ENCODE data around the gene ATP11A. TPM values are rescaled to one million over a fixed set of nuclear protein-coding genes. Genes with fewer than 3 reads are reported as not detected.

Gene ATP11A
- total and polyA plus RNA-seq, 2 experiments from 2014 or later, result 28.7 to 30.8 TPM

DNA sequence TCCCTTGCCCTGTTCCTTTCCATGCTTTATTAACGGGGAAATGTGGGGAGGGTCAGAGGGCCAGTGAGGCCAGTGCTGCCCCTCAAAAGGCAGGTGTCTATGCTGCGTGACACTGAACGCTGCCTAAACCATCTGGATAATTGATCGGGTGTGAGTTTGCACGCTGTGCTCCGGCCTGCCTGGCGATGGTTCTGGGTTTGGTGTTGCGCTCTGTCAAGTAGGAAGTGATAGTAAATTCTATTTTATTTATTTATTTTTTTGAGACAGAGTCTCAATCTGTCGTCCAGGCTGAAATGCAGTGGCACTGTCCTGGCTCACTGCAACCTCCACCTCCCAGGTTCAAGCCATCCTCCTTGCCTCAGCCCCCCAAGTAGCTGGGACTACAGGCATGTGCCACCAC, 86.5 kb downstream of the ATP11A start:
- Histone ChIP-seq H4K20me1 (ENCODE audit: insufficient read depth, poor library complexity, severe bottlenecking) (peaks cover 4% of the 10 kb centered on the region), H3K4me3 (no peak overlapping the region), H3K36me3 (replicated peaks; ENCODE audit: insufficient read depth, low read depth) (no peaks in the 10 kb centered on the region), H2AFZ (no peak overlapping the region), H3K9me2 (replicated peaks; ENCODE audit: insufficient read depth) (no peaks in the 10 kb centered on the region), H3K9me3 (ENCODE audit: low read depth) (no peaks in the 10 kb centered on the region), H3K79me2 (peaks cover 76% of the 10 kb centered on the region), H3K27ac (no peak overlapping the region), H3K4me2 (no peak overlapping the region), H3K27me3 (no peaks in the 10 kb centered on the region), H3K4me1 (ENCODE audit: insufficient read depth) (peaks cover under 1% of the 10 kb centered on the region)
- 98% methylated on average over 9 of the region's 9 CpGs for WGBS (ENCODE audit: low lambda C conversion rate, missing lambda C conversion rate)
- no peak for DNase-seq (ENCODE audit: low spot score)
- no peak for TF ChIP-seq EZH2phosphoT487 (IDR thresholded peaks at IDR 0.05; ENCODE audit: low read depth, severe bottlenecking, unreplicated experiment)
- TF ChIP-seq, protein P1, sequence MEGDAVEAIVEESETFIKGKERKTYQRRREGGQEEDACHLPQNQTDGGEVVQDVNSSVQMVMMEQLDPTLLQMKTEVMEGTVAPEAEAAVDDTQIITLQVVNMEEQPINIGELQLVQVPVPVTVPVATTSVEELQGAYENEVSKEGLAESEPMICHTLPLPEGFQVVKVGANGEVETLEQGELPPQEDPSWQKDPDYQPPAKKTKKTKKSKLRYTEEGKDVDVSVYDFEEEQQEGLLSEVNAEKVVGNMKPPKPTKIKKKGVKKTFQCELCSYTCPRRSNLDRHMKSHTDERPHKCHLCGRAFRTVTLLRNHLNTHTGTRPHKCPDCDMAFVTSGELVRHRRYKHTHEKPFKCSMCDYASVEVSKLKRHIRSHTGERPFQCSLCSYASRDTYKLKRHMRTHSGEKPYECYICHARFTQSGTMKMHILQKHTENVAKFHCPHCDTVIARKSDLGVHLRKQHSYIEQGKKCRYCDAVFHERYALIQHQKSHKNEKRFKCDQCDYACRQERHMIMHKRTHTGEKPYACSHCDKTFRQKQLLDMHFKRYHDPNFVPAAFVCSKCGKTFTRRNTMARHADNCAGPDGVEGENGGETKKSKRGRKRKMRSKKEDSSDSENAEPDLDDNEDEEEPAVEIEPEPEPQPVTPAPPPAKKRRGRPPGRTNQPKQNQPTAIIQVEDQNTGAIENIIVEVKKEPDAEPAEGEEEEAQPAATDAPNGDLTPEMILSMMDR (IDR thresholded peaks at IDR 0.05; ENCODE audit: poor library complexity), result no peak

DNA sequence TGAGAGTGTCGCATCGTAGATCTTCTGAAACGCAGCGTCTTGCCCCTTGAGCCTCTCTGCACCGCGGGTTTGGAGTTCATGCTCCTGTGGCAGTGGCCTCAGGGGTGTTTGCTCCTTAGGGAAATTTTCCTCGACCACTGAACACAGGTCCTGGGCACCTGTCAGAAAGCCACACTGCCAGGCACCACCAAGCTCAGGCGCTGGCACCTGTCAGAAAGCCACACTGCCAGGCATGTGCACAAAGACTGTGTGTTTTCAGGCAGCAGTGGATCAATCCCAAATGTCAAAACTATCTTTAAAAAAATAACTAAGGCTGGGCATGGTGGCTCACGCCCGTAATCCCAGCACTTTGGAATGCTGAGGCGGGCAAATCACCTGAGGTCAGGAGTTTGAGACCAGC, 87.1 kb downstream of the ATP11A start:
- H3K9me3 ChIP-seq (ENCODE audit: low read depth), result no peaks in the 10 kb centered on the region
- no peak overlapping the region for H3K27ac ChIP-seq
- peaks cover 4% of the 10 kb centered on the region for H4K20me1 ChIP-seq (ENCODE audit: insufficient read depth, poor library complexity, severe bottlenecking)
- WGBS (ENCODE audit: low lambda C conversion rate, missing lambda C conversion rate), result 95% methylated on average over 11 of the region's 11 CpGs
- no peak overlapping the region for H3K4me3 ChIP-seq
- H3K36me3 ChIP-seq (replicated peaks; ENCODE audit: insufficient read depth, low read depth), result no peaks in the 10 kb centered on the region
- no peaks in the 10 kb centered on the region for H3K27me3 ChIP-seq
- DNase-seq (ENCODE audit: low spot score), result no peak
- H3K79me2 ChIP-seq, result peaks cover 79% of the 10 kb centered on the region
- no peaks in the 10 kb centered on the region for H3K9me2 ChIP-seq (replicated peaks; ENCODE audit: insufficient read depth)
- TF ChIP-seq EZH2phosphoT487 (IDR thresholded peaks at IDR 0.05; ENCODE audit: low read depth, severe bottlenecking, unreplicated experiment) (no peak), EZH2 (IDR thresholded peaks at IDR 0.05; ENCODE audit: borderline replicate concordance) (no peak)
- TF ChIP-seq, protein P1 (IDR thresholded peaks at IDR 0.05; ENCODE audit: poor library complexity), result no peak
- no peak overlapping the region for H2AFZ ChIP-seq
- peaks cover 1% of the 10 kb centered on the region for H3K4me1 ChIP-seq (ENCODE audit: insufficient read depth)
- H3K4me2 ChIP-seq, result no peak overlapping the region

DNA sequence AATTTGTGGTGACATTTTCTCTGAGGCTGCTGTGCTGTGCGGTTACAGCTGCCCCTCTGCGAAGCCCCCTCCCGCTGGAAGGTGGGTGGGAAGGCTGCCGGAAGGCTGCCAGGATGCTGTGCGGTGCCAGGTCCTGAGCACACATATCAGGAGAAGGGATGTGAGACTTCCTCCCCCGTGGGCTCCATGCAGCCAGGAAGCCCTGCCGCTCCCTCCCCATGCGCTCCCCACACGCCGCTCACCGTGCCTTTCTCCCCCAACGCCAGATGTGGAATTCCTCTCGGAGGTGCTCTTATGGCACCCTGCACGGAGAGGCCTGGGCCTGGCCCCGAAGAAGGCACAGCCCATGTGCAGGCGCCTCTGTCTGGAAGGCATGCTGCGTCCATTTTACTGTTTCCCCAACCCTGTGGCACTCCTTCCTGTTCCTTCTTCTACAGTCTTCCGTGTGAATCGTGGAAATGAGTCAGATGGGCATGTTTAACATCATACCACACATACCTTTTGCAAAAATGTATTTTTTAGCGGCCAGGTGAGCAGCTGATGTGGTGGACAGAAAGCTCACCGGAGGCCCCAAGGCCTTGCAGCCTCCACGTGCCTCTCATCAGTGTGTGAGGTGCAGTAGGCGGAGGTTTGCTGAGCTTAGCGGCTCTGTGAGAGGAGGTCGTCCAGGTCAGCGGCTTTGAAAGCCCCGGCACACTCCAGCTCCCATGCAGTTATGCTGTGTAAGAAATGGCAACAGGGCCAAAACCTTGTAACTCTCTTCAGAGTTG, 88.0 kb downstream of the ATP11A start:
- Histone ChIP-seq H3K9me2 (replicated peaks; ENCODE audit: insufficient read depth) (no peaks in the 10 kb centered on the region), H3K9me3 (ENCODE audit: low read depth) (no peaks in the 10 kb centered on the region), H3K27ac (no peak overlapping the region), H3K36me3 (replicated peaks; ENCODE audit: insufficient read depth, low read depth) (no peaks in the 10 kb centered on the region), H2AFZ (no peak overlapping the region), H3K4me1 (ENCODE audit: insufficient read depth) (peaks cover 10% of the 10 kb centered on the region), H3K4me2 (no peak overlapping the region), H3K4me3 (no peak overlapping the region), H3K79me2 (peaks cover 81% of the 10 kb centered on the region), H4K20me1 (ENCODE audit: insufficient read depth, poor library complexity, severe bottlenecking) (peaks cover 7% of the 10 kb centered on the region), H3K27me3 (no peaks in the 10 kb centered on the region)
- TF ChIP-seq EZH2 (IDR thresholded peaks at IDR 0.05; ENCODE audit: borderline replicate concordance) (no peak), EZH2phosphoT487 (IDR thresholded peaks at IDR 0.05; ENCODE audit: low read depth, severe bottlenecking, unreplicated experiment) (no peak)
- TF ChIP-seq, protein P1 (IDR thresholded peaks at IDR 0.05; ENCODE audit: poor library complexity), result no peak
- WGBS (ENCODE audit: low lambda C conversion rate, missing lambda C conversion rate), result 87% methylated on average over 27 of the region's 27 CpGs
- no peak for DNase-seq (ENCODE audit: low spot score)
